GM18498 (cell line): ENCODE measurements around the gene DAZAP1.
"Not testable (repeated sequence)": the region's sequence is repeated elsewhere in the genome, so short reads cannot be mapped to it uniquely, and the experiment has no call there.

Experiments used
- ATAC-seq: cut with Tn5 transposase; IDR thresholded peaks from one replicate; pipeline ENCODE4 v1.9.1; 2021; ENCODE audit warnings: mild to moderate bottlenecking, moderate library complexity; ENCODE audit not compliant: unreplicated experiment

Gene DAZAP1

DNA sequence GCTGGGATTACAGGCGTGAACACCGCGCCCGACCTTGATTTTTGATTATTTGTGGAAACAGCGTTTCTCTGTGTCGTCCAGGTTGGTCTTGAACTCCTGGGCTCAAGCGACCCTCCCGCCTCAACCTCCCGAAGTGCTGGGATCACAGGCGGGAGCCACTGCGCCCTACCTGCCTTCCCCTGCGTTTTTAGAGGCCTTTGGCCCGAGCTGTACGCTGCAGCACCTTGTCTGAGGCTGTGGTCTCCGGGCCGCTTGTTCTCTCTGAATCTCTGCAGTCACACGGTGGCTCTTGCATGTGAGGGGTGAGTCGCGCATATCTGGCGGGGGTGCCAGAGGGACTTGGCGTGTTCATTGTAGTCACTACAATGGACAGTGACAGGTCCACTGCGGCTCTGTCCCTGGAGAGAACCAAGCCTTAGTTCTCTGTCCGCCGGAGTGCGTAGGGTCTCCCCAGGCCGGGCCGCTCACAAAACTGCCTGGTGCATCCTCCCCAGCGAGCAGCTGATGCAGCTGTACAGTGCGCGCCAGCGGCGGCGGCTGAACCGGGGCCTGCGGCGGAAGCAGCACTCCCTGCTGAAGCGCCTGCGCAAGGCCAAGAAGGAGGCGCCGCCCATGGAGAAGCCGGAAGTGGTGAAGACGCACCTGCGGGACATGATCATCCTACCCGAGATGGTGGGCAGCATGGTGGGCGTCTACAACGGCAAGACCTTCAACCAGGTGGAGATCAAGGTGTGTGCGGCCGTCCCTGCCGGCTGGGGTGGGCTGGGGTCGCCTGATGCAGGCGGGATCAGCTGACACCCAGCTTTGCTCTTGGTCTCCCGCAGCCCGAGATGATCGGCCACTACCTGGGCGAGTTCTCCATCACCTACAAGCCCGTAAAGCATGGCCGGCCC, 32.4 kb downstream of the DAZAP1 start:
- not testable (repeated sequence) for ATAC-seq

DNA sequence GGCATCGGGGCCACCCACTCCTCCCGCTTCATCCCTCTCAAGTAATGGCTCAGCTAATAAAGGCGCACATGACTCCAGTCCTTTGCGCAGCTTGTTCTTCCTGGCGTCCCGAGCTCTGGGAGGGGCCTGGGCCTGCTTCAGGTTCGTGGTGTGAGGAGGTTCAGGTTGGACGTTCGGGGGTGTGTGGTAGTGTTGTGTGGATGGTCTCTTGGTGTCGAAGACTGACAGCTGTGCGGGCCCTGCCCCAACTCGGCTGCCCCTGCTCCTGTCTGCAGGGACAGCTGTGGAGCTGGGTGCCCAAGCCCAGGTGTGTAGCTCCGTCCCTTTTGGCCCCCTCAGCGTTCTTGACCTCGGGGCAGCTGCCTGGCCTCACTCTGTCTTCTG, 33.0 kb downstream of the DAZAP1 start:
- ATAC-seq = no peak

DNA sequence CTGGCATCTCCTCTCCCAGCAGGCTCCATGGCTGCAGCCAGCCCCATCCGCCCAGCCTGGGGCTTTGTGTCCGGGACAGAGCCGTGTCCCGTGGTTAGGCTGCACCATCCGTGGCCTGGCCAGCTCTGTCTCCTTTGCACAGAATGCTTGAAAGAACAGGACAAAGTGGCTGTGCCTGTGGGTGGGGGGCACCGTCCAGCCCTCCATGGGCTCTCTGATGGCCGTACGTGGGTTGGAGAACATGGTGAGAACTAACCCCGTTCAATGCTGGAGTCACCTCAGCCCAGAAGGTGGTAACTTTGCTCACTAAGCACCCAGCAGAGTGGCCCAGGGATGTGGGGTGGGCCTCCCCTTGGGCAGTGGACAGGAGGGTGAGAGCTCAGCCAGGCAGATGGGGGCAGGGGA, 33.6 kb downstream of the DAZAP1 start:
- no peak for ATAC-seq

DNA sequence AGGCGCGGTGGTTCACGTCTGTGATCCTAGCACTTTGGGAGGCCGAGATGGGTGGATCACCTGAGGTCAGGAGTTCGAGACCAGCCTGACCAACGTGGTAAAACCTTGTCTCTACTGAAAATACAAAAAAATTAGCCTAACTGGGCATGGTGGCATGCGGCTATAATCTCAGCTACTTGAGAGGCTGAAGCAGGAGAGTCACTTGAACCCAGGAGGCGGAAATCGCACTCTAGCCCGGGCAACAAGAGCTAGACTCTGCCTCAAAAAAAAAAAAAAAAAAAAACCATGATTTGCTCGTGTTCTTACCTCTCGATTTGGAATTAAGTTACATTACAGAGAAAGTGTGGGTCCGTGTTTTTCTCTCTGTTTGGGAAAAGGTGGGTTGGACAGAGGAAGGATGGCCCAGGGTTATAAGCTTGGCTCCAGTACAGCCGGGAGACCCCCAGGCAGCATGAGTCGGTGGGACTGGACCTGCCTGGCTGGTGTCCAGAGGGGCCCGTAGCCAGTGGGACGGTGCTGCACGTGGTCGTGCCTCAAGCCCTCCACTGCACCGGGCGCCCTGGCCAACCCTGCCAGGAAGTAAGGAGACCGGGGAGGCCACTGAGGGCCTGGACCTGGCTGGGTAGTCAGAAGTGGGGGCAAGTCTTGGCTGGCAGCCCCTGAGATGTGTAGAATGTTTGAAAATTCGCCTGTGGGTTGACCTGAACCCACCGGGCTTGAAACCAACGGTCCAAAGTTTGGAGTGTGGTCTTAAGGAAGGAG, 34.5 kb downstream of the DAZAP1 start:
- ATAC-seq = no peak

DNA sequence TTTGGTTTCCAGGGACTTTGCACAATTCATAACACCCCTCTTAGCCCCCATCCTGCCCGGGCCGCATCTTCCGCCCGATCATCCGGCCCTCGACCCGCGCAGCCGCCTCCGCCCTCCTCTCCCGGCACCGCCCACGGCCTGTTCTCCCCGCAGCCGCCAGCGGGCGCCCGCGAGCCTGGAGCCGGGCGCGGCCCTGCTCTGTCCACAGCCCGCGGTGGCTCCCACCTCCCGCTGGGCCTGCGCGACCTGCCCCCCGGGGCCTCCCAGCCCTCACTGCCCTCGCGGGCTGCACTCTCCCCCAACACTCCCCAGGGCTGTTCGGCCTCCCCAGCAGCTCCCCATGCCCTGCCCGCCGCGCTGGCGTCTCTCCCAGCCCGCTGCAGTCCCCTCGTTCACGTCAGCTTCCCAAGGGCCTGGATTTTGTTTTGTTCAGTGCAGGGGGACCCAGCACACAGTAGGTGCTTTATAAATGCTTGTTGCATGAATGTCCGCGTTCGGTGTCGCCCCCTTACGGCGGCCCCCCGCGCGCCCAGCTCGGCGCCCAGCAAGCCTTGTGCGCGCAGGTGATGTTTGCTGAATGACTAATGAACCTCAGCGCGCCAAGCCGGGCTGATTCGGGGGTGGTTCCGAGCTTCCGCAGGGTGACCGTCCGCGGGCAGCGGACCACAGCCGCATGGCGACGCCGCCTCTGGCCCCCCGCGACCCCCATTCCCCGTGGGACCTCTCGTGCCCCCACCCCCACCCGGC, 38.0 kb downstream of the DAZAP1 start:
- peak; percentile 76 for ATAC-seq

DNA sequence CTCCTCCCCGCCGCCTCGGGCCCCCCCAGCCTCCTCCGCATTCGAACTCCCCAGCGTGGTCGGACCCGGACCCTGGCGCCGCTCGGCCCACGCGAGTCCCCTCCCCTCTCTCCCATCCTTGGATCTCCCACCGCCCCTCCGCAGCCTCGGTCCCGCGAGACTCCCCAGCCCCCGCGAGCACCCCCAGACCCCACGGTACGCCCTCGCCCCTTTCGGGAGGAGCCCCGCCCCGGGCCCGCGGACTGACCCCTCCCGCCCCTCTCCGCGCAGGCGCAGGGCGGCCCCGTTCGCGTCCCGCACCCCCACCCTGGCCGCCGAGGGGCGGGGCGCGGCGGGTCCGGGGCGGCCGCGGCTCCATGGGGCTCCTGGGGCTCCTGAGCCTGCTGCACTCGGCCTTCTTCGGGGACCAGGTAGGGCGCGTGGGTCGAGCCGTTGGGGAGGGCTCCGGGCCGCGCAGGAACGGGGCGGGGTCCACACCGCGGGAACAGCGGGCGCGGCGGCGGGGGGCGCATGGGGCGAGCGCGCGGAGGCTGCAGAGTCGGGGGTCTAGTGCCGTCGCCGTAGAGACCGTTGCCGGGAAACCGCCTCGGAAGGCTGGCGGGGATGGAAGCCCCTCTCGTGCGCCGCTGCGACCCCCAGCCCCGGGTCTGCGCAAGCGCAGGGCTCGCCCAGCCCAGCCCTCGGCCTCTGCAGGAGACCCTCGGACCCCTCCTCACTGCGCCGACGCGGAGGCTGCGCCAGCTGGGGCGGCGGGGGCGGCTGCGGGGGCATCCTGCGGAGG, 38.7 kb downstream of the DAZAP1 start:
- no peak for ATAC-seq

DNA sequence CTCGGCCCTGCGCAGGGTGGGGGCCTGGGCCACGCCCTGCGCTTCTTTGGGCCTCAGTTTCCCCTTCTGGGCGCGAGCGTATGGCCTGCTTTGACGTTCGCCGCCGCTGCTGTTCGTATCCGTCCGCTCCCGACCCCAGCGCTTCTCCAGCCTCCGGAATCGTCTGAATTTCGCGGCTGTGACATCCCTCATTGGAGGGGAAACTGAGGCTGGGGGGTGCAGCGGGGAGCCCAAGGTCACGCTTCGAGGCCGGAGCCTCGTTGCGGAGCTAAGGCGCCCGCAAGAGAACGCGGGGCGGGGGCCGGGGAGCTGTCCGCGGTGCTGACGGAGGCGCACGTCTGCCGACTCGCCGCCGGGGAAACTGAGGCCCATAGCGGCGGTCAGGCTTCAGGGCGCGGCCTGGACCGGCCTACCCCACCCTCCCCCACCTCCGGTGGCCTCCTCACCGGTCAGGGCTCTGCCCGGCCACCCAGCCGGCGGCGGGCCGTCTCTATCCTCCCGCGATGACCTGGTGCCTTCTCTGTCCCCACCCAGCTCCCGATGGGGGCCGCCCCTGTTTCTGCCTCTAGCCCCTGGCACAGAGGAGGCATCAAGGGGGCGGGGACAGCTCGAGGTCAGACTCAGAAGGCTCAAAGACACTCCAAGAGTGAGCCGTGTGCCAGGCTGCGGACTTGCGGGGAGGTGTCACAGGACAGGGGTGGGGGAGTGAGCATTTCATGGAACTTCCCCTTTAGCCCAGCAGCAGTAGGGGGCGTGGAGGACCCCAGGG, 39.5 kb downstream of the DAZAP1 start:
- ATAC-seq = no peak

DNA sequence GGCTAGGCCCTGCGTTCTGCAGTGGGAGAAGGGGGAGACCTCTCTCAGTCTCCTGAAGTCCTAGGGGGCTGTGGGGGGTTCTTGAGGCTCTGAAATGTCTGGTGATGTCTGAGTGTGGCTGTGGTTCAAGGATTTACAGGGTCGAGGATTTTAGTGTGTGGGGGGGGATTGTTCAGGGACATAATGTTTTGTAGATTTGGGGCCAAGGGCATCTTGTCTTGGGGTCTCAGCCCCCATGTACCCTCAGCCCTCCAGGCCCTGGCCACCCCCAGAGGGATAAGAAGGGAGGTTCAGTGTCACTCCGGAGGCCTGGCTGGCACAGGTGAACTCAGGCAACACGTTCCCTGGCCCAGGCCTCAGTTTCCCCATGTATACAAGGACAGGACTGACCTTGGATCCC, 40.1 kb downstream of the DAZAP1 start:
- no peak for ATAC-seq

DNA sequence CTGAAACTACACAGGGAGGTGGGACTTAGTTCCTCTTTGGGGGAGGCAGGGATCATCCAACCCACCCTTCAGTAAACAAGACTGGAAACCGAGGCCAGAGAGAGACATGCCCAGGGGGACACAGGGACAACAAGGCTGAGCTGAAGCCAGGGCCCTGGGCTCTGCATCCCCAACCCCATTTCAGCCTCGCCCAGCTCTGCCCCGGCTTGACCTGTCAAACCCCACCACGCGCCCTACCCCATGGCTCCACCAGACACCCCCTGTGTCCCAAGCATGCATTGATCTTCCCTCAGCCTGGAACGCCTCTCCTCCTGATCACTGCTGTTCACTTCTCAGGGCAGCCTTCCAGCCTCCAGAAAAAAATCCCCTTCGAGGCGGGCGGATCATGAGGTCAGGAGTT, 40.6 kb downstream of the DAZAP1 start:
- ATAC-seq = no peak

DNA sequence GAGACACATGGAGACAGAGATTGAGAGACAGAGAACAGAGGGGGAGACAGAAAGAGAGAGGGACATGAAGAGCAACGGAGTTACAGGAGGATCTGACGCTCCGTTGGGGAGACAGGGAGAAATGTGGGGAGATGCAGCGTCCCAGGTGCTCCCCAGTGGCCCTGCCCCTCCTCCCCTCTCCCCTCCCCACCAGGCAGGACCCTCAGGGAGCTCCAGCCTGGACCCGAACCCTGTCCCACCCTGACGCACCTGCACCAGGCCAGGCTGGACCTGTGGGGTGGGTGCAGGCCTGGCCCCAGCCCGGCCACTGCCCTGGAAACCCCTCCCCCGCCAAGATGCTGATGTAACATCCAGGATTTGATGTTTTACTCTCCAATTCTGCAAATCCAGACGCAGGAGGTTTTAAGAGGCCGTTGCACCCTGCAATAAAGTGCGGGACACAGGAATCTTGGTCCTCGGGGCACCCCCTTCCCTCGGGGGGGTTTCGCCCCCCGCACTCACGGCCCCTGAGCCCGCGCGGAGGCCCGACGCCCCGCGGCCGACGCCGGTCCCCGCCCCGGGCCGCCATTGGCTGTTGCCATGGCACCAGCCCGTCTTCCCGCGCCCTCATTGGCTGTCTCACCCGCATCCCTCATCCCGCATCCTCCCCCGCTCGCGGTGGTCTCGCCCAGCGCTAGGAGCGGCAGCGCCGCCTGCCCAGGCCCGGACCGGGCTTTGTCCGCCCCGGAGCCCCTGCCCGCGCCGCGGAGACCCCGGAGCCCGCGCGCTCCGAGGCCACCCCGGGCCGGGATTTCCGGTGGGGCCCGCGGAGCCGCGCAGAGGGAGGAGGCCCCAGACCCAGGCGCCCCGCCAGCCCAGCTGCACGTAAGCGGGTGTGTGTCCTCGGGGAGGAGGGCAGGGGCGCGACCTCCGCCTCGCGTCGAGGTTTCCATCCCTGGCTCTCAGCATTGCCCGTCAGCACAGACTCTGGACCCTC, 42.4 kb downstream of the DAZAP1 start, which contains the start of gene APC2:
APC2 (plus strand) TSS at position 655 of the 976 bp plus-strand sequence. CDS start 2,881 bp downstream, outside the sequence.
- ATAC-seq = no peak

DNA sequence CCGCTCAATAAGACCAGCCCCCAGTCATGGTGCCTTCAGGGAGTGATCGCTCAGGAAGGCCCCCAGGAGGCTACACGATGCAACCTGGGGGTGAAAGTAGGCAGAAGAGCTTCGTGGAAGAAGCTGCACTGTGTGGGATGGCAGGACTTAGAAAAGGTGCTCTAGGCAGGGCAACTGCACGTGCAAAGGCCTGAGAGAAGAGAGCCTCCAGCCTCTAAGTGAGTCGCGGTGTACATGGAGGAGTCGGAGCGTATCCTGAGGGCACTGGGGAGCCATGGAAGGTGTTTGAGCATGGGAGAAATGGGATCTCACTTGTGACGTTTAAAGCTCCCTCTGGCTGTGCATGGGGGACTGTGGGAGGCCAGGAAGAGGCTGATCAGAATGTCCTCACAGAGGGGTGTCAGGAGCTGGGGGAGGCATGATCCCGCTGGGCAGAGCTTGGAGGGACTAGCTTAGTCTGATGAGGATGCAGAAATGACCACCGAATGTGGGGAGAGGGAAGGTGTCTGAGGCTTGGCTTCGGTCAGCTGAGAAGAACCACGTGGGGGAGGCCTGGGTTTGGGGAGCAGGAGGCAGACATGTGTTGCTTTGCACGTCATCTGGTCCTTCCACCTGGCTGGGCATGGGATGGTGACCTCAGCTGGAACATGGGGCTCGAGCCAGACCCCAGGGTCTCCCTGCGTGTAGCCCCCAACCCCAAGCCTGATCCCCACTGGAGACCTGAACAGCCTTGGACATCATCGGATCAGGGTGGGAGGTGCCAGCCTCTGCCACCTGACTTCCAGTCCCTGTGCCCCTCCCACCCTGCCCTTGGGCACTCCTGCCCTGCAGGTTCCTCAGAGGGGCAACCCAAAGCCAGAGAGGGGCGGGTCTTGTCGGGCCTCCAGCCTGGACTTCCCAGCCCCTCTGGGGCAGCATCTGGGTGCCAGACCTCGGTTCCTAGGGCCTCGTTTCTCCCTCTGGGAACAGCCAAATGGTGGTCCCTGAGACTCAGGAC, 43.6 kb downstream of the DAZAP1 start:
- ATAC-seq = no peak

DNA sequence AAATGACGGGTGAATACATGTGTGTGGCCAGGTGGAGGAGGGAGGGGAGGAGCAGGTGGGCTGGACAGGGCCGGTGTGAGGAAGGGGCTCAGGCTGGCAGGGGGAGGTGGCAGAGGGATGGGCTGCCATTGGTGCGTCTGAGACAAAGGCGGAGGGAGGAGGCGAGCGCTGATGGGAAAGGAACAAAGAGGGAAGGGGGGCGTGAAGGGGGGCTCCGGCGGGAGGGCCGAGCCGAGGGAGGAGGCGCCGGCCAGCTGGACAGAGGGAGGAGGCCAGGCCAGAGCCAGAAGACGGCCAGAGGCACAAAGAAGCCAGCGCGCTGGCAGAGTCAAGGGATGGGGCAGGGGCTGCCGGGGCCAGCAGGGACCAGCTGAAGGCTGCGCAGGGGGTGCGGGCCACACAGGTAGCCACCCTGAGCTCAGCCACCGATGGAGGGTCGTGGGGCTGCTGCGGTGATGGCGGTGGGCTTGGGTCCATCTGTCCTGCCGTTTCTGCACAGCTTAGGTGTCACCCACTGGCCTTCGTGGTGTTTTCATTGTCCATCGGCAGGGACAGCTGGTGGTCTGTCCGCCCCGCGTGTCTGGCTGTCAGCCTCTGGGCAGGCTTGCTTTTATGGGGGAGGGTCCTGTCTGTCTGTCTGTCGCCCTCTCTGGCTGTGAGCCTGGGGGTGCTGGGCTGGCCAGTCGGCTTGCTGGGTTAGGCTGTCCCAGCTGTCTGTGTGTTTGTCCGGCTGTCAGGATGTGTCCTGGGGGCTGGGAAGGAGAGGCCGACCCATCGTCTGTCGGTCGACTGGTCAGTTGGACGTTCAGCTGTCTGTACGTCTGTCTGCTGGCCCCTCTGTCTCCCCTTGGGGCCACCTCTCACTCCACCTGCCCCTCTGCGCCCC, 44.8 kb downstream of the DAZAP1 start:
- no peak for ATAC-seq

DNA sequence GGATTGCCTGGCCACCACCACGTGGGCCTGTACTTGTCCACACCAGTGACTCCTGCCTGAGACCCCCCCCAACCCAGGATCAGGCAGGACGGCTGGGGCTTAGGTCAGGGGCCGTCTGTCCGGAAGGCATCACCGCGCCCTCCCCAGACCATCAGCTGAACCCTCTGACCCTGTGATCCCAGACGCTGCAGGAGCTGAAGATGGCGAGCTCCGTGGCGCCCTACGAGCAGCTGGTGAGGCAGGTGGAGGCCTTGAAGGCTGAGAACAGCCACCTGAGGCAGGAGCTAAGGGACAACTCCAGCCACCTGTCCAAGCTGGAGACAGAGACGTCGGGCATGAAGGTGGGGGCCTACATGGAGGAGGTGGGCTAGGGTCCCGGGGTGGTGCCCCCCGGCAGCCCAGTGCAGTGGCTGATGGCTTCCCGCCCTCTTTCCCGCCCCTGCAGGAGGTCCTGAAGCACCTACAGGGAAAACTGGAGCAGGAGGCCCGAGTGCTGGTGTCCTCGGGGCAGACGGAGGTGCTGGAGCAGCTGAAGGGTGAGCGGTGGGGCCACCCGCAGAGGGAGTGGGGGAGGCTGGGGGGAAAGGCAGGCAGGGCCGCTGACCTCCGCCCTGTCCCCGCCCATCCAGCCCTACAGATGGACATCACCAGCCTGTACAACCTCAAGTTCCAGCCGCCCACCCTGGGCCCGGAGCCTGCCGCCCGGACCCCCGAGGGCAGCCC, 45.6 kb downstream of the DAZAP1 start:
- ATAC-seq = no peak

DNA sequence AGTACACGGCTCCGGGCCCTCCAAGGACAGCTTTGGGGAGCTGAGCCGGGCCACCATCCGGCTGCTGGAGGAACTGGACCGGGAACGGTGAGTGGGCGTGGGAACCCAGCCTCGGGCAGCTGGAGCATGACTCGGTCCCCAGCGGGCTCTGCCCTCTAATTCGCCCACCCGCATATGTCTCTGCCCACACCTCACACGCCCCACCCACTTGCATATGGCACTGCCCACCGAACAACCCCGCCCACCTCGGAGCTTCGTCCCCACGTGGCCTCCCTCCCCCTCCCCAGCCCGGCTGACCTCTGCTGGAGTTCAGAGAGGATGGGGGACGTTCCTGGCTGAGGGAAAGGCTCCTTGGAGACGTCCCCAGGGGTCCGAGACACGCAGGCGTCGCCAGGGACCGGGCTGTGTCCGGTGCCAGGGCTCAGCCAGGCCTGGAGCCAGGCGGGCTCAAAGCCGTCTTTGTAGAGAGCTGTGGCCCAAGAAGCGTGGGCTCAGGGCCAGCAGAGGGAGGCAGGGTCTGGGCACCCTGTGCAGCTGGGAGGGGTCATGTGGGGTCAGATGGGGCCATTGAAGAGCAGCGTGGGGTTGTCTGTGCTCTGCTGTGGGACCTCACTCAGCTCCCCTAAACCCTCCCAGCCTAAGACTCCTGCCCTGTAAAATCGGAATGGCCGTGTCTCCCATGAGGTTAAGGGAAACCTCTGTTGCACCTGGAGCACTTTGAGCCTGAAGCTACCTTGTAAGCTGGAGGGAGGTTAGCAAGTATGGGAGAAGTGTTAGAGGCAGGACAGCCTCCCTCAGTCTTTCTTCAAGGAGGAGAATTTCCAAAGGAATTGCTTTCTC, 46.4 kb downstream of the DAZAP1 start:
- no peak for ATAC-seq

DNA sequence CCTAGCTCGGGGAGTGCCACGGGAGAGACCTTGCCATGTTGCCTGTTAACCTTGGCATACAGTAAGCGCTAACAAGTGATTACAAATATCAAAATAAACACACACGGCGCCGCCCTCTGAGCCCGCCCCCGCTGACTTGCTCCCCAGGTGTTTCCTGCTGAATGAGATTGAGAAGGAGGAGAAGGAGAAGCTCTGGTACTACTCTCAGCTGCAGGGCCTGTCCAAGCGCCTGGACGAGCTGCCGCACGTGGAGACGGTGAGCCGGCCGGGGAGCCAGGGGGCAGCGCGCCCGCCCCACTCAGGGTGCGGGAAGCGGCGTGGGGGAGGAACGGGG, 47.6 kb downstream of the DAZAP1 start:
- no peak for ATAC-seq
